22Rv1 (cell line): Measurements from ENCODE around the gene P4HA3.

Experiments
- H3K27ac ChIP-seq: fragments of 450-650 bp; 2 replicates; pipeline ENCODE4 v1.5.1; 2017
- ZFX ChIP-seq: fragments of 450-650 bp; IDR thresholded peaks from 2 replicates; pipeline ENCODE4 v1.6.1; 2017; ENCODE audit warnings: antibody characterized with exemption, borderline replicate concordance
- TF ChIP-seq, protein P1 (sequence below): fragments of 450-650 bp; IDR thresholded peaks from 2 replicates; pipeline ENCODE4 v1.5.1; 2017; ENCODE audit warnings: mild to moderate bottlenecking

The P4HA3 gene

DNA sequence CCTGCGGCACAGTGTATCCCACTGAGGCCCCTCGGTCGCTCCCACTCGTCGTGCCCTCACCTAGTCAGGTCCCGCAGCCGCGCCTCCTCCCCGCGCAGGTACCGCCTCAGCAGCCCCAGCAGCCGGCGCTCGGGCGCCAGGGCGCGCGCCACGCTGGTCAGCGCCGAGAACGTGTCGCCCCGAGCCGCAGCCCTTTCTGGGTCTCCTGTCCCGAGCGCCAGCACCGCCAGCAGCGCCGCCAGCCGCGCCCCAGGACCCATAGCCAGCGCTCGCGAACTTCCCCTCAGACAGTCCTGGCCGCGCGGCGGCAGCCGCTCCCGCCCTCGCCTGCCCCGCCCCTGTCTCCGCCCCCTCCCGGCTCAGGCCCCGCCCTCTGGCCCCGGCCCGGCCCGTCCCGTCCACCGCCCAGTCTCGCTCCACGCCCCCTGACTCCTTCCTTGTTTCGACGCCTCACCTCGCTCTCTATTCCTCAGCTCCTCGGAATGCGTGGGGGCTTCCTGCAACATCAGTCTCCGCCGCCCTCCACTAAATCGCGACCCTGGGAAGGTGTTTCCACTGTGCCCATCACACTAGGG lies at the start of gene P4HA3:
TSS of gene P4HA3 (minus strand) at position 289 of the 575 bp plus-strand sequence. CDS start at position 260, 29 bp downstream.
- TF ChIP-seq, protein P1, sequence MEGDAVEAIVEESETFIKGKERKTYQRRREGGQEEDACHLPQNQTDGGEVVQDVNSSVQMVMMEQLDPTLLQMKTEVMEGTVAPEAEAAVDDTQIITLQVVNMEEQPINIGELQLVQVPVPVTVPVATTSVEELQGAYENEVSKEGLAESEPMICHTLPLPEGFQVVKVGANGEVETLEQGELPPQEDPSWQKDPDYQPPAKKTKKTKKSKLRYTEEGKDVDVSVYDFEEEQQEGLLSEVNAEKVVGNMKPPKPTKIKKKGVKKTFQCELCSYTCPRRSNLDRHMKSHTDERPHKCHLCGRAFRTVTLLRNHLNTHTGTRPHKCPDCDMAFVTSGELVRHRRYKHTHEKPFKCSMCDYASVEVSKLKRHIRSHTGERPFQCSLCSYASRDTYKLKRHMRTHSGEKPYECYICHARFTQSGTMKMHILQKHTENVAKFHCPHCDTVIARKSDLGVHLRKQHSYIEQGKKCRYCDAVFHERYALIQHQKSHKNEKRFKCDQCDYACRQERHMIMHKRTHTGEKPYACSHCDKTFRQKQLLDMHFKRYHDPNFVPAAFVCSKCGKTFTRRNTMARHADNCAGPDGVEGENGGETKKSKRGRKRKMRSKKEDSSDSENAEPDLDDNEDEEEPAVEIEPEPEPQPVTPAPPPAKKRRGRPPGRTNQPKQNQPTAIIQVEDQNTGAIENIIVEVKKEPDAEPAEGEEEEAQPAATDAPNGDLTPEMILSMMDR, result peak; percentile 53
- no peak for TF ChIP-seq ZFX
- H3K27ac ChIP-seq, result no peak within 1 kb of the TSS

DNA sequence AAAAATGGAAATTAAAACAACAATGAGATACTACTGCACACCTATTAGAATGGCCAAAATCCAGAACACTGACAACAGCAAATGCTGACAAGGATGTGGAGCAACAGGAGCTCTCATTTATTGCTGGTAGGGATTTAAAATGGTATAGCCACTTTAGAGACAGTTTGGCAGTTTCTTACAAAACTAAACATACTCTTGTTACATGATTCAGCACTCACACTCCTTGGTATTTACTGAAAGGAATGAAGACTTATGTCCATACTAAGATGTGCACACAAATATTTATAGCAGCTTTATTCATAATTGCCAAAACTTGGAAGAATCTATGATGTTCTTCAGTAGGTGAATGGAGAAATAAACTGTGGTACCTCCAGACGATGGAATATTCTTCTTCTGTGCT lies 46.0 kb upstream of the P4HA3 start:
- no peak overlapping the region for H3K27ac ChIP-seq
- TF ChIP-seq, protein P1, result no peak
- no peak for TF ChIP-seq ZFX

DNA sequence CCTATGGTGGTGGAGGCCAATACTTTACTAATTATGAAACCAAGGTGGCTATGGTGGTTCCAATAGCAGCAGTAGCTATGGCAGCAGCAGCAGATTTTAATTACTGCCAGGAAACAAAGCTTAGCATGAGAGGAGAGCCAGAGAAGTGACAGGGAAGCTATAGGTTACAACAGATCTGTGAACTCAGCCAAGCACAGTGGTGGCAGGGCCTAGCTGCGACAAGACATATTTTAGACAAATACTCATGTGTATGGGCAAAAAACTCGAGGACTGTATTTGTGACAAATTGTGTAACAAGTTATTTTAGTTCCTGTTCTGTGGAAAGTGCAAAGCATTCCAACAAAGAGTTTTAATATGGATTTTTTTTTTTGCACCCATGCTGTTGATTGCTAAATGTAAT lies 44.2 kb upstream of the P4HA3 start:
- H3K27ac ChIP-seq, result no peak overlapping the region
- TF ChIP-seq, protein P1, result no peak
- no peak for TF ChIP-seq ZFX

DNA sequence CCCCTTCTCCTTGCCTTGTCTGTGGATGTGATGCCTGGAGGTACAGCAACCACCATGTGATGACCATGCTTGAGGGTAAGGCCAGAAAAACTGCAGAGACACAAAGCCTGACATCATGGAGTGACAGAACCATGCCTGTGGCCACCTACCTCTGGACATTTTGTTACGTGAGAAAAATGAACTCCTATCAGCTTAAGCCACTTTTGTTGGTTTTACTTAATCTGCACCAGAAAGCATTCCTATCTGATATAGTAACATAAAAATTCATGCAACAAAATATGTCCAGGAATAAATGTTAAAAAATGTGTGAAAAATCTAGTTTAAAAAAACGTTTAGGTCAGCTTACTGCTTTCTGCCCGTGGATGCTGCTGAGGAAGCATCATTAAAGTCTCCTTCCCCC lies 42.6 kb upstream of the P4HA3 start:
- no peak overlapping the region for H3K27ac ChIP-seq
- TF ChIP-seq, protein P1, result no peak
- no peak for TF ChIP-seq ZFX

DNA sequence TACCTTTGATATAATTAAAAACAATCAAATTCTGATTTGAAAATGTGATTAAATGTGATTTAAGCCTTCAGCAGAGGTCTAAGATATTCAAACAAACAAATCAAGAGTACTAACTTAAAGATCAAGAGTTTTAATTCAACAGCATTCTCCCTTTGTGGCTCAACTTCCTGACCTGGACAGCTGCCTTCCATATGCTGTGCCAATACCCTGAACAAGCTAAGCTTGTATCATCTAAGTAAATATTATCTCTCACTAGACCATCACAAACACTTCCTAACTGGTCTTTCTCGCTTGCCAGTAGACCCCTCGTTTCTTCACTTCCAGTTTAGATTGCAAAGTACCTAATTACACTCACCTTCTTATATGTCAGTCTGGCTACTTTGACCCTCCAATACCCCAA lies 35.9 kb upstream of the P4HA3 start:
- no peak overlapping the region for H3K27ac ChIP-seq
- TF ChIP-seq, protein P1, result no peak
- no peak for TF ChIP-seq ZFX

DNA sequence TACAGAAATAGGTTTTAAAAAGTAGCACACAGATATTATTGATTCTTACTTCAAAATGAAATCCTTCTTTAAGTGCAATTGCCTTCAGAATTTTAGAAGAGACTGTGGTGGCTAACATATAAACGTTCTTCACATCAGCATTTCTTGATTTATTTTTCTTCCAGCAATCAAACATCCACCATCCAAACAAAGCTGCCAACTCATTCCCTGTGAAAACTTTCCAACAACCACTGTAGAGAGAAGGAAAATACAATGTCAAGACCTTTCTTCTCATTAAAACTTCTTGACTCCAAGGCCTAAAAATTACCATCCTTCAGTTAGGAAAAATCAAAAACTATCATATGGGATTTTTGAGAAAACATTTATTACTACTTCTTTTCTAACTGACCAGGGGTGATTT lies 34.0 kb upstream of the P4HA3 start:
- TF ChIP-seq ZFX, result no peak
- TF ChIP-seq, protein P1, result no peak
- H3K27ac ChIP-seq, result no peak overlapping the region

DNA sequence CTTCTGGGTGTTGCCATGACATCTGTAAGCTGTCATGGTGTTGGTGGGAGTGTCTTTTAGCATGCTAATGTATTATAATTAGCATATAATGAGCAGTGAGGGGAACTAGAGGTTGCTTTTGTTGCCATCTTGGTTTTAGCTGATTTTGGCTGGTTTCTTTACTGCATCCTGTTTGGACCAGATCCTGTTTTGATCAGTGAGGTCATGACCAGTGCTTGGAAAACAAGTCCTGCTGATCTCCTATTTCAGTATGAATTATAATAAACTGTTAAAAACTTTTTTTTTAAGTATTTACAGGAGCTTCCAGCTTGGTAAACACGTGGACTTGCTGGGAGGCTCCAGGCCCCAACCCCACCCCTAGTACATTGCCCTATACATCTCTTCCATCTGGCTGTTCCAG lies 30.5 kb upstream of the P4HA3 start:
- H3K27ac ChIP-seq, result peak overlapping the region; percentile 71
- no peak for TF ChIP-seq ZFX

DNA sequence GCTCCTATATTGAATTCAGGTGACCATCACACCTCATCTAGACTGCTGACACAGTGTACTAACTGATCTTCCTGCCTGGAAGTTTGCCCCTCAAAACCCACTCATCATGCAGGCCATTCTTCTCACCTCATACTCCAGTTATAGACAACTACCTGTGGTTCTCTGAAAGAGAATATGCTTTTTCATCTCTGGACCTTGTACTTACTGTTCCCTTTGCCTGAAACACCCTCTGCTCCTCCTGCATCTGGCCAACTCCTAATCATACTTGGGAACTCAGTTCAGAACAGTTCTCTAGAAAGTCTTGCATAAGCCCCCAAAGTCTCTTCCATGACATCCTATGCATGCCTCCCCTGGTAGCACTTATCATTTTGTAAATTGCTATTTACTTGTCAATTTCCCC lies 28.2 kb upstream of the P4HA3 start:
- H3K27ac ChIP-seq, result peak overlapping the region; percentile 71
- TF ChIP-seq, protein P1, result no peak
- TF ChIP-seq ZFX, result no peak
